Stimulated activated CD8-positive, alpha-beta memory T cell treated with anti-CD3 and anti-CD28 coated beads, Interleukin-2, amount 100 ng/mL, for 48 hours (primary cell): ENCODE data around the gene NRDC.
"Not testable (repeated sequence)": the region's sequence is repeated elsewhere in the genome, so short reads cannot be mapped to it uniquely, and the experiment has no call there.

ENCODE experiments used
- DNase-seq, 2 donors: peaks; one replicate each; pipeline ENCODE4 v3.0.0-alpha.2; 2020; ENCODE audit warnings: low read depth in 2 of 2

Gene NRDC

GRCh38 chr1:51897699-51898031 is 19.1 kb upstream of the NRDC start:
- no peak for DNase-seq

- DNase-seq = not testable (repeated sequence)
These were observed 16.2 kb upstream of the NRDC start for GRCh38 chr1:51894748-51895147.

GRCh38 chr1:51878308-51878615 is 265 bp downstream of the NRDC start:
- DNase-seq = peak in 1 of 2 donors; percentile 4

- peak in 1 of 2 donors; percentile 5 for DNase-seq
These were observed 856 bp downstream of the NRDC start for GRCh38 chr1:51877434-51878307.

GRCh38 chr1:51875836-51876235 is 2.7 kb downstream of the NRDC start:
- no peak for DNase-seq

- DNase-seq = no peak
These were observed 3.2 kb downstream of the NRDC start for GRCh38 chr1:51875291-51875772.

GRCh38 chr1:51873270-51873669 is 5.3 kb downstream of the NRDC start:
- not testable (repeated sequence) for DNase-seq

GRCh38 chr1:51871351-51871975 is 7.1 kb downstream of the NRDC start:
- DNase-seq = no peak

GRCh38 chr1:51870603-51871350 is 7.8 kb downstream of the NRDC start:
- no peak for DNase-seq

GRCh38 chr1:51867479-51868232 is 10.9 kb downstream of the NRDC start:
- DNase-seq = no peak

- DNase-seq = no peak
These were observed 15.1 kb downstream of the NRDC start for GRCh38 chr1:51863384-51863783.

- no peak for DNase-seq
These were observed 16.9 kb downstream of the NRDC start for GRCh38 chr1:51861669-51862068.

GRCh38 chr1:51859735-51860134 is 18.8 kb downstream of the NRDC start:
- no peak for DNase-seq

- DNase-seq = no peak
These were observed 19.2 kb downstream of the NRDC start for GRCh38 chr1:51859333-51859732.

GRCh38 chr1:51858892-51859291 is 19.6 kb downstream of the NRDC start:
- no peak for DNase-seq

GRCh38 chr1:51856745-51857144 is 21.8 kb downstream of the NRDC start:
- no peak for DNase-seq

GRCh38 chr1:51855624-51856023 is 22.9 kb downstream of the NRDC start:
- no peak for DNase-seq

GRCh38 chr1:51853360-51853759 is 25.2 kb downstream of the NRDC start:
- DNase-seq = no peak

GRCh38 chr1:51851882-51852396 is 26.6 kb downstream of the NRDC start:
- DNase-seq = no peak

- DNase-seq = no peak
These were observed 27.9 kb downstream of the NRDC start for GRCh38 chr1:51850420-51851223.
